Caco-2 (cell line): ENCODE measurements around the gene FAM9B. TPM values are rescaled to one million over a fixed set of nuclear protein-coding genes. Genes with fewer than 3 reads are reported as not detected.
A peak's percentile ranks its signal among the peaks of the same experiment; 100 is the strongest.

ENCODE experiments used
- BruUV-seq: library from RNA; stranded (reverse); fragments of 400-500 nt; replicated peaks from 2 replicates; lab custom pipeline; 2021; lab: Mats Ljungman, UMichigan
- CTCF ChIA-PET: fragments of 300-600 bp; sonication (Branson Sonifier 250); formaldehyde crosslinking; loops from one replicate; lab custom pipeline; 2022; ENCODE audit warnings: antibody characterized with exemption; lab: Charles Lee
- POLR2A ChIA-PET: fragments of 300-600 bp; sonication (Branson Sonifier 250); formaldehyde crosslinking; loops from one replicate; lab custom pipeline; 2022; ENCODE audit warnings: antibody characterized with exemption; lab: Charles Lee
- DNase-seq, 2 experiments: peaks; one replicate each; pipeline versions ENCODE4 v3.0.0 to v3.0.0-alpha.2; 2020 to 2022
- H3K27me3 ChIP-seq: replicated peaks from 2 replicates; pipeline ENCODE4 v1.6.0; 2011; ENCODE audit warnings: low read length; ENCODE audit not compliant: control insufficient read depth, insufficient read depth
- H3K36me3 ChIP-seq: 2 replicates; pipeline ENCODE4 v1.5.1; 2011; ENCODE audit warnings: low read length; ENCODE audit not compliant: control insufficient read depth, insufficient read depth
- H3K4me1 ChIP-seq: fragments of 250-450 bp; sonication (Bioruptor Pico); 2 replicates; pipeline ENCODE4 v1.5.1; 2020; ENCODE audit warnings: mild to moderate bottlenecking
- H3K4me3 ChIP-seq: 2 replicates; pipeline ENCODE4 v1.5.1; 2011; ENCODE audit warnings: low read depth, mild to moderate bottlenecking, control low read depth, low read length
- H3K9me3 ChIP-seq: fragments of 250-450 bp; sonication (Bioruptor Pico); 2 replicates; pipeline ENCODE4 v1.5.1; 2020; ENCODE audit warnings: mild to moderate bottlenecking, moderate library complexity
- H3K27ac Mint-ChIP-seq: one replicate; pipeline ENCODE4 v1.8.0; 2022; ENCODE audit warnings: mixed read lengths; ENCODE audit not compliant: unreplicated experiment
- H3K27me3 Mint-ChIP-seq: one replicate; pipeline ENCODE4 v1.8.0; 2022; ENCODE audit warnings: mixed read lengths; ENCODE audit not compliant: insufficient read depth, unreplicated experiment
- H3K36me3 Mint-ChIP-seq: one replicate; pipeline ENCODE4 v1.8.0; 2022; ENCODE audit warnings: mild to moderate bottlenecking, mixed read lengths; ENCODE audit not compliant: insufficient read depth, unreplicated experiment
- H3K4me1 Mint-ChIP-seq: one replicate; pipeline ENCODE4 v1.8.0; 2022; ENCODE audit warnings: low read depth, mixed read lengths; ENCODE audit not compliant: unreplicated experiment
- H3K4me3 Mint-ChIP-seq: one replicate; pipeline ENCODE4 v1.8.0; 2022; ENCODE audit warnings: mild to moderate bottlenecking, moderate library complexity, mixed read lengths; ENCODE audit not compliant: unreplicated experiment
- H3K9me3 Mint-ChIP-seq: one replicate; pipeline ENCODE4 v1.8.0; 2022; ENCODE audit warnings: mixed read lengths; ENCODE audit not compliant: unreplicated experiment
- CTCF ChIP-seq, 2 experiments: fragments of 200-600 bp in 1 of 2; IDR thresholded peaks; 1 replicate in 1 of 2; 2 replicates in 1 of 2; pipeline versions ENCODE4 v1.5.1 to v1.8.0; 2011 to 2022; ENCODE audit warnings: antibody characterized with exemption in 1 of 2, control low read depth in 1 of 2, inconsistent platforms in 1 of 2, low read depth in 1 of 2, low read length in 1 of 2, mild to moderate bottlenecking in 1 of 2, moderate library complexity in 1 of 2; ENCODE audit not compliant: insufficient read depth in 1 of 2, severe bottlenecking in 1 of 2, unreplicated experiment in 1 of 2
- intact Hi-C: fragments of 100-400 bp; cut with micrococcal nuclease; formaldehyde crosslinking; loops from one replicate; pipeline ENCODE4 v1.10.0; 2022; ENCODE audit not compliant: unreplicated experiment
- total RNA-seq: library from RNA; stranded (reverse); gene quantifications from 2 replicates; pipeline ENCODE4 v1.2.3, GENCODE V29; 2022

The FAM9B gene
- total RNA-seq, 1 experiment from 2014 or later: not detected

GRCh38 chrX:9003041-9003440 is 30.9 kb downstream of the FAM9B start:
- CTCF ChIA-PET: no interaction called here
- TF ChIP-seq CTCF (IDR thresholded peaks at IDR 0.05; ENCODE audit: insufficient read depth in 1 of 2, low read depth in 1 of 2, low read length in 1 of 2, severe bottlenecking in 1 of 2, unreplicated experiment in 1 of 2): no peak
- Histone ChIP-seq H3K27me3 (no peaks in the 10 kb centered on the region), H3K4me3 (no peak overlapping the region), H3K9me3 (no peaks in the 10 kb centered on the region), H3K4me1 (no peaks in the 10 kb centered on the region), H3K36me3 (no peaks in the 10 kb centered on the region)
- BruUV-seq: no TSS peak
- no peak for DNase-seq
- Mint-ChIP-seq H3K9me3 (peaks cover 10% of the 10 kb centered on the region), H3K4me1 (no peaks in the 10 kb centered on the region), H3K27ac (no peak overlapping the region), H3K36me3 (no peaks in the 10 kb centered on the region), H3K27me3 (no peaks in the 10 kb centered on the region), H3K4me3 (no peak overlapping the region)
- intact Hi-C loops: no loop called here
- POLR2A ChIA-PET: no interaction called here

GRCh38 chrX:8988446-8988845 is 45.5 kb downstream of the FAM9B start:
- H3K36me3 Mint-ChIP-seq: no peaks in the 10 kb centered on the region
- H3K27me3 Mint-ChIP-seq: no peaks in the 10 kb centered on the region
- no TSS peak for BruUV-seq
- no peaks in the 10 kb centered on the region for H3K9me3 Mint-ChIP-seq
- H3K36me3 ChIP-seq: no peaks in the 10 kb centered on the region
- H3K4me3 Mint-ChIP-seq: no peak overlapping the region
- no peak overlapping the region for H3K27ac Mint-ChIP-seq
- no peak overlapping the region for H3K4me3 ChIP-seq
- intact Hi-C loops: no loop called here
- TF ChIP-seq CTCF (IDR thresholded peaks at IDR 0.05; ENCODE audit: insufficient read depth in 1 of 2, low read depth in 1 of 2, low read length in 1 of 2, severe bottlenecking in 1 of 2, unreplicated experiment in 1 of 2): no peak
- no peaks in the 10 kb centered on the region for H3K4me1 Mint-ChIP-seq
- no peaks in the 10 kb centered on the region for H3K9me3 ChIP-seq
- CTCF ChIA-PET: no interaction called here
- peaks cover 3% of the 10 kb centered on the region; the same call in 1 of the 2 replicates for H3K4me1 ChIP-seq
- DNase-seq: peak; percentile 17 to 42
- POLR2A ChIA-PET: no interaction called here
- no peaks in the 10 kb centered on the region for H3K27me3 ChIP-seq

GRCh38 chrX:8987672-8988250 is 46.2 kb downstream of the FAM9B start:
- no peaks in the 10 kb centered on the region for H3K27me3 Mint-ChIP-seq
- Histone ChIP-seq H3K27me3 (no peaks in the 10 kb centered on the region), H3K4me3 (no peak overlapping the region), H3K36me3 (no peaks in the 10 kb centered on the region), H3K9me3 (no peaks in the 10 kb centered on the region), H3K4me1 (peaks cover 3% of the 10 kb centered on the region; the same call in 1 of the 2 replicates)
- intact Hi-C loops: no loop called here
- TF ChIP-seq CTCF (IDR thresholded peaks at IDR 0.05; ENCODE audit: insufficient read depth in 1 of 2, low read depth in 1 of 2, low read length in 1 of 2, severe bottlenecking in 1 of 2, unreplicated experiment in 1 of 2): no peak
- peak; percentile 24 to 45 for DNase-seq
- no TSS peak for BruUV-seq
- H3K27ac Mint-ChIP-seq: no peak overlapping the region
- ChIA-PET CTCF (no interaction called here), POLR2A (no interaction called here)
- no peaks in the 10 kb centered on the region for H3K9me3 Mint-ChIP-seq
- H3K36me3 Mint-ChIP-seq: no peaks in the 10 kb centered on the region
- peak overlapping the region; percentile 24 for H3K4me3 Mint-ChIP-seq
- H3K4me1 Mint-ChIP-seq: no peaks in the 10 kb centered on the region
